OCI-LY1 (cell line): ENCODE data around the gene CACNA1H.

Experiments
- H2AFZ ChIP-seq: fragments of 200-600 bp; sonication (generic), shearing (Covaris generic); 2 replicates; pipeline ENCODE4 v1.6.0; 2014; ENCODE audit warnings: antibody characterized with exemption, mild to moderate bottlenecking, low read length
- H3F3A ChIP-seq: fragments of 200-600 bp; sonication (generic), shearing (Covaris generic); 2 replicates; pipeline ENCODE4 v1.6.0; 2014; ENCODE audit warnings: mild to moderate bottlenecking, antibody characterized with exemption, low read length, moderate library complexity; ENCODE audit not compliant: insufficient read depth
- H3K27ac ChIP-seq: fragments of 200-600 bp; sonication (generic); 2 replicates; pipeline ENCODE4 v1.5.1; 2014; ENCODE audit warnings: low read length, mixed run types, mild to moderate bottlenecking, low read depth; ENCODE audit not compliant: poor library complexity, severe bottlenecking
- H3K27me3 ChIP-seq: fragments of 200-600 bp; sonication (generic); 2 replicates; pipeline ENCODE4 v1.6.0; 2014; ENCODE audit warnings: antibody characterized with exemption, mild to moderate bottlenecking, low read length, moderate library complexity; ENCODE audit not compliant: insufficient read depth
- H3K36me3 ChIP-seq: fragments of 200-600 bp; sonication (generic); 2 replicates; pipeline ENCODE4 v1.6.1; 2014; ENCODE audit warnings: mild to moderate bottlenecking, antibody characterized with exemption, low read length, moderate library complexity, mixed read lengths; ENCODE audit not compliant: insufficient read depth
- H3K4me1 ChIP-seq: fragments of 200-600 bp; sonication (generic); 2 replicates; pipeline ENCODE4 v1.5.1; 2014; ENCODE audit warnings: mild to moderate bottlenecking, low read length, moderate library complexity; ENCODE audit not compliant: insufficient read depth, severe bottlenecking
- H3K4me2 ChIP-seq: fragments of 200-600 bp; sonication (generic), shearing (Covaris generic); 2 replicates; pipeline ENCODE4 v1.6.1; 2014; ENCODE audit warnings: low read length
- H3K4me3 ChIP-seq: fragments of 200-600 bp; sonication (generic); 2 replicates; pipeline ENCODE4 v1.5.1; 2014; ENCODE audit warnings: low read length, low read depth, mild to moderate bottlenecking, mixed read lengths; ENCODE audit not compliant: poor library complexity, severe bottlenecking
- H3K79me2 ChIP-seq: fragments of 200-600 bp; shearing (Covaris generic); 2 replicates; pipeline ENCODE4 v1.6.1; 2016; ENCODE audit warnings: mixed run types, low read length, mixed read lengths; ENCODE audit not compliant: insufficient read depth
- H3K9ac ChIP-seq: fragments of 200-600 bp; sonication (generic), shearing (Covaris generic); 2 replicates; pipeline ENCODE4 v1.6.1; 2014; ENCODE audit warnings: mild to moderate bottlenecking, low read length, mixed read lengths
- H3K9me2 ChIP-seq: fragments of 200-600 bp; sonication (generic), shearing (Covaris generic); 2 replicates; pipeline ENCODE4 v1.6.1; 2014; ENCODE audit warnings: low read depth, mild to moderate bottlenecking, low read length, mixed read lengths
- H3K9me3 ChIP-seq: fragments of 200-600 bp; shearing (Covaris generic); 2 replicates; pipeline ENCODE4 v1.6.1; 2014; ENCODE audit warnings: low read length, mixed read lengths
- H4K20me1 ChIP-seq: fragments of 200-600 bp; sonication (generic), shearing (Covaris generic); 2 replicates; pipeline ENCODE4 v1.6.0; 2016; ENCODE audit warnings: mild to moderate bottlenecking, low read length; ENCODE audit not compliant: insufficient read depth
- CTCF ChIP-seq: fragments of 200-600 bp; sonication (generic), shearing (Covaris generic); IDR thresholded peaks from 2 replicates; pipeline ENCODE4 v1.5.1; 2017; ENCODE audit warnings: mild to moderate bottlenecking, antibody characterized with exemption, low read length, moderate library complexity, mixed read lengths
- EZH2 ChIP-seq: fragments of 200-600 bp; sonication (generic), shearing (Covaris generic); IDR thresholded peaks from 2 replicates; pipeline ENCODE4 v1.8.0; 2017; ENCODE audit warnings: borderline replicate concordance, mixed run types, mild to moderate bottlenecking, antibody characterized with exemption, low read length, moderate library complexity, mixed read lengths

CACNA1H gene

GRCh38 chr16:1199347-1200013 is 46.6 kb downstream of the CACNA1H start:
- no peak overlapping the region for H3K4me2 ChIP-seq
- H4K20me1 ChIP-seq, result no peaks in the 10 kb centered on the region
- no peaks in the 10 kb centered on the region for H3K36me3 ChIP-seq
- H3K9me2 ChIP-seq, result no peaks in the 10 kb centered on the region
- no peak overlapping the region for H3K9ac ChIP-seq
- H2AFZ ChIP-seq, result no peak overlapping the region
- H3K4me3 ChIP-seq, result no peak overlapping the region
- H3F3A ChIP-seq, result no peaks in the 10 kb centered on the region
- H3K27me3 ChIP-seq, result no peaks in the 10 kb centered on the region
- H3K9me3 ChIP-seq, result no peaks in the 10 kb centered on the region
- no peak for TF ChIP-seq CTCF
- no peak for TF ChIP-seq EZH2
- H3K79me2 ChIP-seq, result no peaks in the 10 kb centered on the region
- no peak overlapping the region for H3K27ac ChIP-seq
- H3K4me1 ChIP-seq, result no peaks in the 10 kb centered on the region

- Histone ChIP-seq H3K4me3 (no peak overlapping the region), H3K27ac (no peak overlapping the region), H2AFZ (no peak overlapping the region), H3K9me3 (no peaks in the 10 kb centered on the region), H3F3A (no peaks in the 10 kb centered on the region), H3K4me1 (no peaks in the 10 kb centered on the region), H3K4me2 (no peak overlapping the region), H3K9me2 (no peaks in the 10 kb centered on the region), H4K20me1 (no peaks in the 10 kb centered on the region), H3K36me3 (no peaks in the 10 kb centered on the region), H3K79me2 (no peaks in the 10 kb centered on the region), H3K9ac (no peak overlapping the region), H3K27me3 (no peaks in the 10 kb centered on the region)
- no peak for TF ChIP-seq EZH2
- TF ChIP-seq CTCF, result no peak
These were observed 47.2 kb downstream of the CACNA1H start for GRCh38 chr16:1200014-1200627.

GRCh38 chr16:1201444-1201843 is 48.5 kb downstream of the CACNA1H start:
- Histone ChIP-seq H3F3A (no peaks in the 10 kb centered on the region), H4K20me1 (no peaks in the 10 kb centered on the region), H3K4me2 (no peak overlapping the region), H3K27ac (no peak overlapping the region), H3K36me3 (no peaks in the 10 kb centered on the region), H3K9me2 (no peaks in the 10 kb centered on the region), H2AFZ (no peak overlapping the region), H3K79me2 (no peaks in the 10 kb centered on the region), H3K9me3 (no peaks in the 10 kb centered on the region), H3K4me3 (no peak overlapping the region), H3K4me1 (no peaks in the 10 kb centered on the region), H3K27me3 (peaks cover 4% of the 10 kb centered on the region; the same call in 1 of the 2 replicates), H3K9ac (no peak overlapping the region)
- TF ChIP-seq EZH2 (no peak), CTCF (no peak)
